ENCODE results near the gene LGMN. TPM values are rescaled to one million over a fixed set of nuclear protein-coding genes. Genes with fewer than 3 reads are reported as not detected.

Gene LGMN
- polyA plus RNA-seq, 1 of the 3 experiments (the other 2 are of a cell fraction): 76.3 TPM

GRCh38 chr14:92774572-92774971 is 26.1 kb upstream of the LGMN start:
- no peaks in the 10 kb centered on the region for H3K79me2 ChIP-seq (ENCODE audit: insufficient read depth)
- no peak overlapping the region for H3K9ac ChIP-seq
- no peak overlapping the region for H2AFZ ChIP-seq (ENCODE audit: low read depth)
- no peaks in the 10 kb centered on the region for H4K20me1 ChIP-seq (ENCODE audit: insufficient read depth)
- no peak overlapping the region for H3K4me2 ChIP-seq
- 82% methylated on average over 8 of the region's 8 CpGs for WGBS (ENCODE audit: low lambda C conversion rate)
- no peaks in the 10 kb centered on the region for H3K4me1 ChIP-seq (ENCODE audit: control insufficient read depth in 1 of 2, insufficient read depth in 2 of 2, low read depth in 1 of 2, low read length in 1 of 2)
- H3K27ac ChIP-seq (ENCODE audit: low read depth in 2 of 2, low read length in 1 of 2): no peak overlapping the region
- ChIA-PET POLR2A (no interaction called here), CTCF (no interaction called here)
- no peak overlapping the region for H3K4me3 ChIP-seq (ENCODE audit: low read depth in 2 of 2, low read length in 1 of 2)
- H3K36me3 ChIP-seq (replicated peaks in 1 of 2; ENCODE audit: control insufficient read depth in 1 of 2, insufficient read depth in 2 of 2, low read length in 1 of 2): no peaks in the 10 kb centered on the region
- H3F3A ChIP-seq (replicated peaks; ENCODE audit: insufficient read depth): no peaks in the 10 kb centered on the region
- no peaks in the 10 kb centered on the region for H3K9me3 ChIP-seq
- H3K27me3 ChIP-seq (ENCODE audit: insufficient read depth): no peaks in the 10 kb centered on the region
- H3K9me2 ChIP-seq: no peaks in the 10 kb centered on the region
- DNase-seq: no peak
- TF ChIP-seq ZBTB33 (IDR thresholded peaks at IDR 0.05; ENCODE audit: borderline replicate concordance, low read depth) (no peak), IRF3 (IDR thresholded peaks at IDR 0.05; ENCODE audit: low read depth, low read length) (no peak)

GRCh38 chr14:92770484-92770883 is 22.1 kb upstream of the LGMN start:
- H2AFZ ChIP-seq (ENCODE audit: low read depth): no peak overlapping the region
- H3K27ac ChIP-seq (ENCODE audit: low read depth in 2 of 2, low read length in 1 of 2): no peak overlapping the region
- POLR2A ChIA-PET: no interaction called here
- no peaks in the 10 kb centered on the region for H3K27me3 ChIP-seq (ENCODE audit: insufficient read depth)
- H3K9me3 ChIP-seq: no peaks in the 10 kb centered on the region
- no peaks in the 10 kb centered on the region for H3F3A ChIP-seq (replicated peaks; ENCODE audit: insufficient read depth)
- no peak for TF ChIP-seq SIN3A (IDR thresholded peaks at IDR 0.05; ENCODE audit: borderline replicate concordance, low read depth, low read length)
- TF ChIP-seq TAF1 (IDR thresholded peaks at IDR 0.05; ENCODE audit: borderline replicate concordance, low read depth, low read length): no peak
- no peak for TF ChIP-seq TEAD4 (IDR thresholded peaks at IDR 0.05; ENCODE audit: borderline replicate concordance, insufficient read depth)
- TF ChIP-seq SMC3 (IDR thresholded peaks at IDR 0.05; ENCODE audit: low read depth, low read length): no peak
- TF ChIP-seq IRF3 (IDR thresholded peaks at IDR 0.05; ENCODE audit: low read depth, low read length): no peak
- WGBS (ENCODE audit: low lambda C conversion rate): 93% methylated on average over 2 of the region's 2 CpGs
- CTCF ChIA-PET: interaction anchor here (2.3 kb wide), 1 partner anchor 14 kb away, joined by 10 read pairs; no protein-coding TSS in a partner anchor
- H3K4me2 ChIP-seq: no peak overlapping the region
- no peaks in the 10 kb centered on the region for H3K36me3 ChIP-seq (replicated peaks in 1 of 2; ENCODE audit: control insufficient read depth in 1 of 2, insufficient read depth in 2 of 2, low read length in 1 of 2)
- no peaks in the 10 kb centered on the region for H4K20me1 ChIP-seq (ENCODE audit: insufficient read depth)
- no peaks in the 10 kb centered on the region for H3K79me2 ChIP-seq (ENCODE audit: insufficient read depth)
- no peak overlapping the region for H3K9ac ChIP-seq
- H3K4me3 ChIP-seq (ENCODE audit: low read depth in 2 of 2, low read length in 1 of 2): no peak overlapping the region
- no peaks in the 10 kb centered on the region for H3K9me2 ChIP-seq
- DNase-seq: no peak
- H3K4me1 ChIP-seq (ENCODE audit: control insufficient read depth in 1 of 2, insufficient read depth in 2 of 2, low read depth in 1 of 2, low read length in 1 of 2): no peaks in the 10 kb centered on the region
